ENCODE measurements around the gene GHSR. TPM values are rescaled to one million over a fixed set of nuclear protein-coding genes. Genes with fewer than 3 reads are reported as not detected.

Gene GHSR
- total RNA-seq, 1 donor from 2014 or later, result not detected

DNA sequence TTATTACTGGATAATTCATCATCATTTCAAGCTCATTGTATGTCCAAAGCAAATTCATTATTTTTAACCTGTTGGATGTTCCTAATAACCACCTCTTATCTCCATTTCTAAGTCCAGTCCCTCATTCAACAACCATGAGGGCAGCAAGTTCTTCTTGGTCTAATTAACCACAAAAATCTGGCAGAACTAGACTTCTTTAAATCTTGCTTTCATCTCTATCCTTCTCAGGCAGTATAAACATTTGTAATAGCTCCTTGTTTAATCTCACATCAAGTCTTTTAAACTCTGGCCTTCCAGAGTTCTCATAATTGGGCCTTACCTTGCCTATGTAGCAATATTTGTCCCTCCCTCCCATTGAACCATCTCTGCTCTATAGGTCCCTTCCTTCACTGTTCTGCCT is 17.0 kb upstream of the GHSR start:
- DNase-seq, result no peak
- Mint-ChIP-seq H3K36me3 (ENCODE audit: unreplicated experiment) (no peaks in the 10 kb centered on the region), H3K4me3 (ENCODE audit: unreplicated experiment) (no peak overlapping the region), H3K27me3 (ENCODE audit: unreplicated experiment) (no peaks in the 10 kb centered on the region), H3K9me3 (ENCODE audit: unreplicated experiment) (no peaks in the 10 kb centered on the region), H3K27ac (ENCODE audit: unreplicated experiment) (no peak overlapping the region), H3K4me1 (ENCODE audit: low read depth, unreplicated experiment) (peaks cover 2% of the 10 kb centered on the region)
- no peak for TF ChIP-seq CTCF (IDR thresholded peaks at IDR 0.05; ENCODE audit: partially characterized antibody, unreplicated experiment)

DNA sequence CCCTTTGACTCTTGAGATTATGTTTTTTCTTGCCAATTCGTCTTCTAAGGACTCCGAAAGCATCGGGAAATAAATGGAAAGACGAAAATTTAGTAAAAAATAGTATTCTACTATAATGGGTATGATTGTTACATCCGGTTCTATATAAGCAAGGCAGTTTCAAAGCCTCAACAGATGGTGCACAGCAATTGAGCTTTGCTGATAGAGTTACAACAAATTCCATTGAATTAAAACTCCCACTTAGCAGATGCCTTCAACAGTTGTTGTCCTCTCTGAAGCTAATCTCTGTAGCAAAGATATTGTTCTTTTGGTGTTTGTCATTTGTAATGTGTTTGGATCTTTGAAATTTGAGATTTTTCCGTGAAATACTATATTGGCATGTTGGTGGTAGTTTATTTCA is 16.1 kb upstream of the GHSR start:
- no peak overlapping the region for H3K27ac Mint-ChIP-seq (ENCODE audit: unreplicated experiment)
- DNase-seq, result no peak
- no peaks in the 10 kb centered on the region for H3K9me3 Mint-ChIP-seq (ENCODE audit: unreplicated experiment)
- TF ChIP-seq CTCF (IDR thresholded peaks at IDR 0.05; ENCODE audit: partially characterized antibody, unreplicated experiment), result no peak
- no peaks in the 10 kb centered on the region for H3K27me3 Mint-ChIP-seq (ENCODE audit: unreplicated experiment)
- H3K36me3 Mint-ChIP-seq (ENCODE audit: unreplicated experiment), result no peaks in the 10 kb centered on the region
- H3K4me3 Mint-ChIP-seq (ENCODE audit: unreplicated experiment), result no peak overlapping the region
- H3K4me1 Mint-ChIP-seq (ENCODE audit: low read depth, unreplicated experiment), result peaks cover 2% of the 10 kb centered on the region

DNA sequence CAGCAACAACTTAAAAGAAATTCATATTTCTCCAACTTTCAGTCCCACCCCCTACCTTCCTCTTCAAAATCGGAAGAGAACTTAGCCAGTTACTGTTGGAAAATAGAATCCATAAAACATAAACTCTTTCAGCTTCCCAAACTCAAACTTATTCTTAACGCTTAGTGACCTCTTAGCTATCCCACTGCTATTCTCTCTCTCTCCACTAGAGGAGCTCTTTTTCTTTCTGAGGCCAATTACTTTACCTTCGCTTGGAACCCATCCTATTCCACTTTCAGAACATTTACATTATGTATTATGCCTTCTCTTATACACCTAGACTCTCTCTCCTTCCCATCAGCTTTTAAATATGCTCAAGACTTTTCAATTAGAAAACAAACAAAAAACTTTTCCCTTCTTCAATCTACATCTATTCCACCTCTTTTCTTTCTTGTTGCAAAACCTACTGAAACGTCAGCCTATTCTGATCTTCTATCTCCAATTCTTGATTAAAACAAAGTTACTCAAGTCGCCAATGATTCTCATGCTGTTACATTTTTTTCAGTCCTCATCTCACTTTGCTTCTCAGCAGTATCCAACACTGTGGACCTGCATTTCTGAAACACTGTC is 13.4 kb upstream of the GHSR start:
- Mint-ChIP-seq H3K27ac (ENCODE audit: unreplicated experiment) (no peak overlapping the region), H3K36me3 (ENCODE audit: unreplicated experiment) (no peaks in the 10 kb centered on the region), H3K9me3 (ENCODE audit: unreplicated experiment) (no peaks in the 10 kb centered on the region), H3K4me3 (ENCODE audit: unreplicated experiment) (no peak overlapping the region), H3K27me3 (ENCODE audit: unreplicated experiment) (no peaks in the 10 kb centered on the region), H3K4me1 (ENCODE audit: low read depth, unreplicated experiment) (no peaks in the 10 kb centered on the region)
- no peak for DNase-seq
- peak; percentile 95 for TF ChIP-seq CTCF (IDR thresholded peaks at IDR 0.05; ENCODE audit: partially characterized antibody, unreplicated experiment)

GRCh38 chr3:172456404-172456803 is 8.1 kb upstream of the GHSR start:
- no peak overlapping the region for H3K4me3 Mint-ChIP-seq (ENCODE audit: unreplicated experiment)
- no peaks in the 10 kb centered on the region for H3K9me3 Mint-ChIP-seq (ENCODE audit: unreplicated experiment)
- no peaks in the 10 kb centered on the region for H3K27me3 Mint-ChIP-seq (ENCODE audit: unreplicated experiment)
- H3K36me3 Mint-ChIP-seq (ENCODE audit: unreplicated experiment), result no peaks in the 10 kb centered on the region
- no peaks in the 10 kb centered on the region for H3K4me1 Mint-ChIP-seq (ENCODE audit: low read depth, unreplicated experiment)
- H3K27ac Mint-ChIP-seq (ENCODE audit: unreplicated experiment), result no peak overlapping the region
- no peak for TF ChIP-seq CTCF (IDR thresholded peaks at IDR 0.05; ENCODE audit: partially characterized antibody, unreplicated experiment)
- no peak for DNase-seq

DNA sequence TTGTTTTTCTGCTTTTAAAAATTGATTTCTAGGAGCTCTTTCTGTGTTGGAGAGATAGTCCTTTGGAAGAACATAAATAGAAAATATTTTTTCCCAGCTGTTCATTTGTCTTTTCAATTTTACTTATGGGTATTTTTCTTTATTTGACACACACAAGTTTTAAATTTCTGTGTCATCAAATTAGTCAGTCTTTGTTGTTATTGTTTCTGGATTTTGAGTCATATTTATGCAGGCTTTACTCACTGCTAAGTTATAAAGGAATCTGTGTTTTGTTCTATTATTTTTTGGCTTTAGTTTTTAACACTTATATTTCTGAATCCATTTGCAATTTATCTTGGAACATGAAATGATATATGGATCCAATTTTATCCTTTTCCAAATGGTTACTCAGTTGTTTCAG is 5.9 kb upstream of the GHSR start:
- Mint-ChIP-seq H3K27me3 (ENCODE audit: unreplicated experiment) (peaks cover 7% of the 10 kb centered on the region), H3K4me1 (ENCODE audit: low read depth, unreplicated experiment) (peaks cover 2% of the 10 kb centered on the region), H3K4me3 (ENCODE audit: unreplicated experiment) (no peak overlapping the region), H3K27ac (ENCODE audit: unreplicated experiment) (no peak overlapping the region), H3K9me3 (ENCODE audit: unreplicated experiment) (no peaks in the 10 kb centered on the region), H3K36me3 (ENCODE audit: unreplicated experiment) (no peaks in the 10 kb centered on the region)
- no peak for TF ChIP-seq CTCF (IDR thresholded peaks at IDR 0.05; ENCODE audit: partially characterized antibody, unreplicated experiment)
- DNase-seq, result no peak

Data from glutamatergic neuron (in vitro differentiated cells).